A673 (cell line): Measurements from ENCODE around the gene PHF12. TPM values are rescaled to one million over a fixed set of nuclear protein-coding genes. Genes with fewer than 3 reads are reported as not detected.

Experiments
- BruUV-seq: library from RNA; stranded (reverse); fragments of 400-500 nt; replicated peaks from 2 replicates; lab custom pipeline; 2021; lab: Mats Ljungman, UMichigan
- CTCF ChIA-PET: fragments of 300-600 bp; sonication (Branson Sonifier 250); formaldehyde crosslinking; loops from one replicate; lab custom pipeline; 2022; ENCODE audit warnings: antibody characterized with exemption; lab: Charles Lee
- POLR2A ChIA-PET: fragments of 300-600 bp; sonication (Branson Sonifier 250); formaldehyde crosslinking; loops from one replicate; lab custom pipeline; 2022; ENCODE audit warnings: antibody characterized with exemption; ENCODE audit not compliant: low non-redundant PET; lab: Charles Lee
- DNase-seq: peaks from one replicate; pipeline ENCODE4 v3.0.0-alpha.2; 2015; ENCODE audit warnings: low spot score
- H3K27ac ChIP-seq: fragments of 200-600 bp; sonication (generic); 2 replicates; pipeline ENCODE4 v1.5.1; 2016; ENCODE audit warnings: mixed run types, low read depth, mild to moderate bottlenecking, mixed read lengths, antibody characterized with exemption, low read length; ENCODE audit not compliant: poor library complexity, severe bottlenecking
- H3K27me3 ChIP-seq: fragments of 200-600 bp; sonication (generic); replicated peaks from 2 replicates; pipeline ENCODE4 v1.6.1; 2017; ENCODE audit warnings: mixed run types, low read depth, mild to moderate bottlenecking, mixed read lengths, antibody characterized with exemption, low read length; ENCODE audit not compliant: insufficient read depth, poor library complexity
- H3K36me3 ChIP-seq: fragments of 200-600 bp; sonication (generic); 2 replicates; pipeline ENCODE4 v1.6.1; 2016; ENCODE audit warnings: mixed run types, mild to moderate bottlenecking, mixed read lengths, antibody characterized with exemption, low read length; ENCODE audit not compliant: insufficient read depth, poor library complexity, severe bottlenecking
- H3K4me1 ChIP-seq: fragments of 200-600 bp; sonication (generic); 2 replicates; pipeline ENCODE4 v1.6.1; 2017; ENCODE audit warnings: mixed run types, mild to moderate bottlenecking, mixed read lengths, antibody characterized with exemption, low read length; ENCODE audit not compliant: insufficient read depth, poor library complexity, severe bottlenecking
- H3K4me3 ChIP-seq: fragments of 200-600 bp; sonication (generic); 2 replicates; pipeline ENCODE4 v1.5.1; 2016; ENCODE audit warnings: low read depth, mixed run types, mild to moderate bottlenecking, mixed read lengths, low read length; ENCODE audit not compliant: poor library complexity, severe bottlenecking
- H3K9me3 ChIP-seq: fragments of 200-600 bp; sonication (generic); 2 replicates; pipeline ENCODE4 v1.6.1; 2016; ENCODE audit warnings: mixed run types, low read depth, mild to moderate bottlenecking, mixed read lengths, antibody characterized with exemption, low read length; ENCODE audit not compliant: poor library complexity, severe bottlenecking
- CTCF ChIP-seq: fragments of 300-800, 200-600 bp; sonication (generic); conservative IDR thresholded peaks from 2 replicates; pipeline ENCODE4 v1.5.1; 2017; ENCODE audit warnings: low read depth, mild to moderate bottlenecking, antibody characterized with exemption, low read length, moderate library complexity, mixed read lengths
- EZH2 ChIP-seq: fragments of 200-600 bp; sonication (generic); IDR thresholded peaks from 2 replicates; pipeline ENCODE4 v1.6.1; 2017; ENCODE audit warnings: borderline replicate concordance, low read depth, mild to moderate bottlenecking, mixed read lengths, antibody characterized with exemption, low read length; ENCODE audit not compliant: poor library complexity, severe bottlenecking
- intact Hi-C: fragments of 100-400 bp; cut with micrococcal nuclease; formaldehyde crosslinking; loops from one replicate; pipeline ENCODE4 v1.10.0; 2022; ENCODE audit not compliant: unreplicated experiment
- total RNA-seq: library from RNA; stranded (reverse); gene quantifications from 2 replicates; pipeline ENCODE4 v1.2.3, GENCODE V29; 2021

The PHF12 gene
- total RNA-seq, 1 experiment from 2014 or later: 63.3 TPM

- TF ChIP-seq CTCF (no peak), EZH2 (no peak)
- ChIA-PET POLR2A (no interaction called here), CTCF (no interaction called here)
- Histone ChIP-seq H3K36me3 (peaks cover 14% of the 10 kb centered on the region), H3K27me3 (no peaks in the 10 kb centered on the region), H3K4me3 (no peak overlapping the region), H3K4me1 (no peaks in the 10 kb centered on the region), H3K9me3 (no peaks in the 10 kb centered on the region), H3K27ac (no peak overlapping the region)
- BruUV-seq: no TSS peak
- no peak for DNase-seq
- intact Hi-C loops: no loop called here
These were observed 87.4 kb downstream of the PHF12 start for GRCh38 chr17:28863953-28864352.

- BruUV-seq: no TSS peak
- H3K36me3 ChIP-seq: peaks cover 28% of the 10 kb centered on the region
- no peaks in the 10 kb centered on the region for H3K4me1 ChIP-seq
- no peak for TF ChIP-seq EZH2
- TF ChIP-seq CTCF: no peak
- no peak for DNase-seq
- H3K27ac ChIP-seq: no peak overlapping the region
- intact Hi-C loops: no loop called here
- H3K27me3 ChIP-seq: no peaks in the 10 kb centered on the region
- H3K4me3 ChIP-seq: no peak overlapping the region
- CTCF ChIA-PET: interaction anchor here (0.5 kb wide), 1 partner anchor 177 kb away, joined by 5 read pairs; no protein-coding TSS in a partner anchor
- POLR2A ChIA-PET: no interaction called here
- H3K9me3 ChIP-seq: no peaks in the 10 kb centered on the region
These were observed 88.8 kb downstream of the PHF12 start for GRCh38 chr17:28862561-28862960.

GRCh38 chr17:28861393-28862203 is 89.7 kb downstream of the PHF12 start:
- ChIA-PET POLR2A (no interaction called here), CTCF (no interaction called here)
- H3K27ac ChIP-seq: no peak overlapping the region
- no peak for TF ChIP-seq CTCF
- no peak for TF ChIP-seq EZH2
- H3K27me3 ChIP-seq: no peaks in the 10 kb centered on the region
- no peak overlapping the region for H3K4me3 ChIP-seq
- no peaks in the 10 kb centered on the region for H3K9me3 ChIP-seq
- H3K4me1 ChIP-seq: no peaks in the 10 kb centered on the region
- no peak for DNase-seq
- peaks cover 28% of the 10 kb centered on the region for H3K36me3 ChIP-seq
- intact Hi-C loops: no loop called here
- BruUV-seq: no TSS peak
